ENCODE results near the gene ADAMTSL5. TPM values are rescaled to one million over a fixed set of nuclear protein-coding genes. Genes with fewer than 3 reads are reported as not detected.
A peak's percentile ranks its signal among the peaks of the same experiment; 100 is the strongest.

ADAMTSL5 gene
- total and polyA plus RNA-seq, 2 donors (not counting 1 experiment from before 2014, with no cell fraction given), result 3.1 to 4.7 TPM

DNA sequence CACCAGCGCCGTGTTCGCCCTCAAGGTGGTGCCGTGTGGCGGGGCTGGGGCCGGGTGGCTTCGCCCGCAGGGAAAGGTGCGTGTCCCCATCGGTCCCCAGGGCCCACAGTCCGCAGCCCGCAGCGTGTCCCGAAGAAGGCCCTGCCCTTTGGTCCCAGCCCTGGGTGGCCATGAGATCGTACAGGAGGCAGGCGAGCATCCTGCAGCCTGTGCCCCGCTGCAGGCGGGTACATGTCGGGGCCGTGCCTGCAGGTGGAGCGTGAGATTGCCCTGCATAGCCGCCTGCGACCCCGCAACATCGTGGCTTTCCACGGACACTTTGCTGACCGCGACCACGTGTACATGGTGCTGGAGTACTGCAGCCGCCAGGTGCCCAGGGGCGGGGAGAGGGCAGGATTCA lies 12.5 kb upstream of the ADAMTSL5 start:
- Histone ChIP-seq H3K4me1 (ENCODE audit: control insufficient read depth, extremely low read depth, insufficient read depth, low read length) (no peaks in the 10 kb centered on the region), H3K27me3 (ENCODE audit: control insufficient read depth, insufficient read depth, low read length) (peaks cover 18% of the 10 kb centered on the region)
- no peak for DNase-seq (ENCODE audit: low read depth in 2 of 2)

DNA sequence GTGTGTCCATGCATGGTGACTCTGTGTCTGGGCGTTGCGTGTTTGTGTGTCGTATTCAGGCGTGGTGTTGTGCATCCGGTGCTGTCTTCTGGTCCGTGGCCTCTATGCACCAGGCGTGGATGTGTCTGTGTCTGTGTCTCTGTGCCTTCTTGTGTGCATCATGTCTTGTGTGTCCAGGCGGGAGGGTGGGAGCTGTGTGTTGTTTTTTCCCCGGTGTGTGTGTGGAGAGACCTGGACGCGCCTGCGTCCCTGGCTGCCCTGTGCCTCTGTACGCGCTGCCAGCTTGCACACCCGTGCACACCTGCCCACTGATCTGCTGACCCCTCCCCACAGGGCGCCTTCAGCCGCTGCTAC lies 12.1 kb upstream of the ADAMTSL5 start:
- TF ChIP-seq, protein P1, sequence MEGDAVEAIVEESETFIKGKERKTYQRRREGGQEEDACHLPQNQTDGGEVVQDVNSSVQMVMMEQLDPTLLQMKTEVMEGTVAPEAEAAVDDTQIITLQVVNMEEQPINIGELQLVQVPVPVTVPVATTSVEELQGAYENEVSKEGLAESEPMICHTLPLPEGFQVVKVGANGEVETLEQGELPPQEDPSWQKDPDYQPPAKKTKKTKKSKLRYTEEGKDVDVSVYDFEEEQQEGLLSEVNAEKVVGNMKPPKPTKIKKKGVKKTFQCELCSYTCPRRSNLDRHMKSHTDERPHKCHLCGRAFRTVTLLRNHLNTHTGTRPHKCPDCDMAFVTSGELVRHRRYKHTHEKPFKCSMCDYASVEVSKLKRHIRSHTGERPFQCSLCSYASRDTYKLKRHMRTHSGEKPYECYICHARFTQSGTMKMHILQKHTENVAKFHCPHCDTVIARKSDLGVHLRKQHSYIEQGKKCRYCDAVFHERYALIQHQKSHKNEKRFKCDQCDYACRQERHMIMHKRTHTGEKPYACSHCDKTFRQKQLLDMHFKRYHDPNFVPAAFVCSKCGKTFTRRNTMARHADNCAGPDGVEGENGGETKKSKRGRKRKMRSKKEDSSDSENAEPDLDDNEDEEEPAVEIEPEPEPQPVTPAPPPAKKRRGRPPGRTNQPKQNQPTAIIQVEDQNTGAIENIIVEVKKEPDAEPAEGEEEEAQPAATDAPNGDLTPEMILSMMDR (conservative IDR thresholded peaks at IDR 0.05 in 1 of 2, IDR thresholded peaks at IDR 0.05 in 1 of 2; ENCODE audit: low read depth in 1 of 2, low read length in 2 of 2), result no peak
- TF ChIP-seq EZH2 (IDR thresholded peaks at IDR 0.05; ENCODE audit: low read length, missing control alignments), result no peak
- H3K4me3 ChIP-seq (replicated peaks in 1 of 4; ENCODE audit: control extremely low read depth in 1 of 4, insufficient read depth in 1 of 4, low read depth in 3 of 4, low read length in 4 of 4), result no peak overlapping the region

More for the DNA sequence above, 12.5 kb upstream of the ADAMTSL5 start:
- Histone ChIP-seq H3K27ac (ENCODE audit: insufficient read depth, low read length) (no peak overlapping the region), H3K79me2 (ENCODE audit: control insufficient read depth, insufficient read depth, low read length) (no peaks in the 10 kb centered on the region), H3K4me2 (ENCODE audit: extremely low read depth, insufficient read depth, low read length) (no peak overlapping the region), H3K9me3 (ENCODE audit: control insufficient read depth, insufficient read depth, low read depth, low read length) (no peaks in the 10 kb centered on the region), H3K4me3 (replicated peaks in 1 of 4; ENCODE audit: control extremely low read depth in 1 of 4, insufficient read depth in 1 of 4, low read depth in 3 of 4, low read length in 4 of 4) (no peak overlapping the region), H3K9ac (ENCODE audit: insufficient read depth, low read length) (no peak overlapping the region), H4K20me1 (ENCODE audit: control insufficient read depth, extremely low read depth, insufficient read depth, low read length) (no peaks in the 10 kb centered on the region), H3K36me3 (ENCODE audit: control insufficient read depth, insufficient read depth, low read length) (no peaks in the 10 kb centered on the region), H2AFZ (ENCODE audit: low read length) (no peak overlapping the region)
- TF ChIP-seq, protein P1 (conservative IDR thresholded peaks at IDR 0.05 in 1 of 2, IDR thresholded peaks at IDR 0.05 in 1 of 2; ENCODE audit: low read depth in 1 of 2, low read length in 2 of 2), result no peak
- no peak for TF ChIP-seq EZH2 (IDR thresholded peaks at IDR 0.05; ENCODE audit: low read length, missing control alignments)

DNA sequence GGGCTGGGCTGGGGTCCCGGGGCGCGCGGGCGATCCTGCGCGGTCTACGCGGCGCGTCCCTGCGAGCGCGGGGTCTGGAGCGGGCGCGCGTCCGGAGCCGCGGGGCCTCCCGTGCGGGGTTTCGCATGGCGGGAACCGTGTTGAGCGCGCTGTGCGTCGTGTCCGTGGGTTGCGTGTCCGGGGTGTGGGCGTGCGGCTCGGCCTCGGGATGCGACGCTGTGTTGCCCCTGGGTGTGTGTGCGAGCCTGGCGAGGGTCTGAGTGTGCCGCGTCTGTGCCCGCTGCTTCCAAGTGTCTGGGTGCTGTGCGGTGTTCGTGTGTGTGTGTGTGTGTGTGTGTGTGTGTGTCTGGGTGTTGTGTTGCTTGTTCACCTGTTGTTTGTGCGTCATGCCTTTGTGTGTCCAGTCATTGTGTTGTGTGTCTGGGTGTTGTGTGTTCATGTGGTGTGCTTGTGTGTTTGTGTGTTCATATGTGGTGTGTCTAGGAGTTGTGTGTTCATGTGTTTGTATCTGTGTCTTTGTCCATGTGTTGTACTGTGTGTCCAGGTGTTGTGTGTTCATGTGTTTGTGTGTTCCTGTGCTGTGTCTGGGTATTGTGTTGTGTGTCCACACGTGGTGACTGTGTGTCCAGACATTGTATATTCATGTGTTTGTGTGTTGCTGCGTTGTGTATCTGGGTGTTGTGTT lies 11.6 kb upstream of the ADAMTSL5 start:
- no peaks in the 10 kb centered on the region for H3K79me2 ChIP-seq (ENCODE audit: control insufficient read depth, insufficient read depth, low read length)
- no peaks in the 10 kb centered on the region for H3K4me1 ChIP-seq (ENCODE audit: control insufficient read depth, extremely low read depth, insufficient read depth, low read length)
- peak; percentile 94 for TF ChIP-seq EZH2 (IDR thresholded peaks at IDR 0.05; ENCODE audit: low read length, missing control alignments)
- TF ChIP-seq, protein P1 (conservative IDR thresholded peaks at IDR 0.05 in 1 of 2, IDR thresholded peaks at IDR 0.05 in 1 of 2; ENCODE audit: low read depth in 1 of 2, low read length in 2 of 2), result no peak
- H3K4me3 ChIP-seq (replicated peaks in 1 of 4; ENCODE audit: control extremely low read depth in 1 of 4, insufficient read depth in 1 of 4, low read depth in 3 of 4, low read length in 4 of 4), result no peak overlapping the region
- H3K36me3 ChIP-seq (ENCODE audit: control insufficient read depth, insufficient read depth, low read length), result no peaks in the 10 kb centered on the region
- H3K27ac ChIP-seq (ENCODE audit: insufficient read depth, low read length), result no peak overlapping the region
- no peak overlapping the region for H3K4me2 ChIP-seq (ENCODE audit: extremely low read depth, insufficient read depth, low read length)
- peaks cover 18% of the 10 kb centered on the region for H3K27me3 ChIP-seq (ENCODE audit: control insufficient read depth, insufficient read depth, low read length)
- DNase-seq (ENCODE audit: low read depth in 2 of 2), result no peak
- H3K9ac ChIP-seq (ENCODE audit: insufficient read depth, low read length), result no peak overlapping the region
- H2AFZ ChIP-seq (ENCODE audit: low read length), result no peak overlapping the region
- no peaks in the 10 kb centered on the region for H3K9me3 ChIP-seq (ENCODE audit: control insufficient read depth, insufficient read depth, low read depth, low read length)
- no peaks in the 10 kb centered on the region for H4K20me1 ChIP-seq (ENCODE audit: control insufficient read depth, extremely low read depth, insufficient read depth, low read length)

More for the DNA sequence above, 12.1 kb upstream of the ADAMTSL5 start:
- no peaks in the 10 kb centered on the region for H3K36me3 ChIP-seq (ENCODE audit: control insufficient read depth, insufficient read depth, low read length)
- no peaks in the 10 kb centered on the region for H4K20me1 ChIP-seq (ENCODE audit: control insufficient read depth, extremely low read depth, insufficient read depth, low read length)
- no peak overlapping the region for H3K4me2 ChIP-seq (ENCODE audit: extremely low read depth, insufficient read depth, low read length)
- no peak overlapping the region for H3K27ac ChIP-seq (ENCODE audit: insufficient read depth, low read length)
- no peaks in the 10 kb centered on the region for H3K79me2 ChIP-seq (ENCODE audit: control insufficient read depth, insufficient read depth, low read length)
- H3K9ac ChIP-seq (ENCODE audit: insufficient read depth, low read length), result no peak overlapping the region
- peaks cover 18% of the 10 kb centered on the region for H3K27me3 ChIP-seq (ENCODE audit: control insufficient read depth, insufficient read depth, low read length)
- H3K4me1 ChIP-seq (ENCODE audit: control insufficient read depth, extremely low read depth, insufficient read depth, low read length), result no peaks in the 10 kb centered on the region
- no peaks in the 10 kb centered on the region for H3K9me3 ChIP-seq (ENCODE audit: control insufficient read depth, insufficient read depth, low read depth, low read length)
- H2AFZ ChIP-seq (ENCODE audit: low read length), result no peak overlapping the region
- DNase-seq (ENCODE audit: low read depth in 2 of 2), result no peak

All from fibroblast of lung (primary cell).